ENCODE results near the gene CUBN. TPM values are rescaled to one million over a fixed set of nuclear protein-coding genes. Genes with fewer than 3 reads are reported as not detected.
"Not testable (repeated sequence)": the region's sequence is repeated elsewhere in the genome, so short reads cannot be mapped to it uniquely, and the experiment has no call there.

The CUBN gene
- total and polyA plus RNA-seq, 9 of the 15 experiments (the other 6 are each of a cell fraction or from before 2014, with no cell fraction given): 0.04 to 0.33 (median 0.09) TPM

DNA sequence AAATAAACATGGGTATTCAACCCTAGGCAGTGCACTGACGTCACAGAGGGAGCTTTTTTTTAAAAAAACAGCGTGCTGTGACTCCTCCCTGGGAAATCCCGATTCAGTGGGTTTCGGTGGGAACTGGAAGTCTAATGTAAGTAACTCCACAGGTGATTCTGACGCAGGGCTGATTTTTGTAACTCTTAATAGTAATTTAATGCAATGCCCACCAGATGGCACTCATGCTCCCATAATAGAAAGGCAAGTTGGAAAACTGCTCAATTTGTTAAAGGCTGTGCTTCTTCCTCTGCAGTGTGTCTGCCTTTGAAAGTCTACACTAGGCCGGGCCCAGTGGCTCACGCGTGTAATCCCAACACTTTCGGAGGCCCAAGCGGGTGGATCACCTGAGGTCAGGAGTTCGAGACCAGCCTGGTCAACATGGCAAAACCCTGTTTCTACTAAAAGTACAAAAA is 301.5 kb downstream of the CUBN start (continued):
- TF ChIP-seq ZNF165 (CRISPR knock-in tag; IDR thresholded peaks at IDR 0.05; ENCODE audit: borderline replicate concordance): no peak
- no peak for TF ChIP-seq ATF1 (CRISPR knock-in tag; IDR thresholded peaks at IDR 0.05)
- peak; percentile 33; the same call in 1 of the 2 replicates for TF ChIP-seq ATF1 (tag; IDR thresholded peaks at IDR 0.05)
- TF ChIP-seq ZNF584 (CRISPR knock-in tag; IDR thresholded peaks at IDR 0.05; ENCODE audit: low read depth): no peak
- TF ChIP-seq, protein P1, sequence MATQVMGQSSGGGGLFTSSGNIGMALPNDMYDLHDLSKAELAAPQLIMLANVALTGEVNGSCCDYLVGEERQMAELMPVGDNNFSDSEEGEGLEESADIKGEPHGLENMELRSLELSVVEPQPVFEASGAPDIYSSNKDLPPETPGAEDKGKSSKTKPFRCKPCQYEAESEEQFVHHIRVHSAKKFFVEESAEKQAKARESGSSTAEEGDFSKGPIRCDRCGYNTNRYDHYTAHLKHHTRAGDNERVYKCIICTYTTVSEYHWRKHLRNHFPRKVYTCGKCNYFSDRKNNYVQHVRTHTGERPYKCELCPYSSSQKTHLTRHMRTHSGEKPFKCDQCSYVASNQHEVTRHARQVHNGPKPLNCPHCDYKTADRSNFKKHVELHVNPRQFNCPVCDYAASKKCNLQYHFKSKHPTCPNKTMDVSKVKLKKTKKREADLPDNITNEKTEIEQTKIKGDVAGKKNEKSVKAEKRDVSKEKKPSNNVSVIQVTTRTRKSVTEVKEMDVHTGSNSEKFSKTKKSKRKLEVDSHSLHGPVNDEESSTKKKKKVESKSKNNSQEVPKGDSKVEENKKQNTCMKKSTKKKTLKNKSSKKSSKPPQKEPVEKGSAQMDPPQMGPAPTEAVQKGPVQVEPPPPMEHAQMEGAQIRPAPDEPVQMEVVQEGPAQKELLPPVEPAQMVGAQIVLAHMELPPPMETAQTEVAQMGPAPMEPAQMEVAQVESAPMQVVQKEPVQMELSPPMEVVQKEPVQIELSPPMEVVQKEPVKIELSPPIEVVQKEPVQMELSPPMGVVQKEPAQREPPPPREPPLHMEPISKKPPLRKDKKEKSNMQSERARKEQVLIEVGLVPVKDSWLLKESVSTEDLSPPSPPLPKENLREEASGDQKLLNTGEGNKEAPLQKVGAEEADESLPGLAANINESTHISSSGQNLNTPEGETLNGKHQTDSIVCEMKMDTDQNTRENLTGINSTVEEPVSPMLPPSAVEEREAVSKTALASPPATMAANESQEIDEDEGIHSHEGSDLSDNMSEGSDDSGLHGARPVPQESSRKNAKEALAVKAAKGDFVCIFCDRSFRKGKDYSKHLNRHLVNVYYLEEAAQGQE (IDR thresholded peaks at IDR 0.05; ENCODE audit: borderline replicate concordance): peak; percentile 56; the same call in 1 of the 2 replicates
- TF ChIP-seq, protein P1 (CRISPR knock-in tag; IDR thresholded peaks at IDR 0.05; ENCODE audit: low read depth): no peak
- TF ChIP-seq TBP (optimal IDR thresholded peaks at IDR 0.05; ENCODE audit: low read depth, low read length): peak; percentile 32
- TF ChIP-seq ZNF707 (CRISPR knock-in tag; conservative IDR thresholded peaks at IDR 0.05): no peak
- TF ChIP-seq, protein P2, sequence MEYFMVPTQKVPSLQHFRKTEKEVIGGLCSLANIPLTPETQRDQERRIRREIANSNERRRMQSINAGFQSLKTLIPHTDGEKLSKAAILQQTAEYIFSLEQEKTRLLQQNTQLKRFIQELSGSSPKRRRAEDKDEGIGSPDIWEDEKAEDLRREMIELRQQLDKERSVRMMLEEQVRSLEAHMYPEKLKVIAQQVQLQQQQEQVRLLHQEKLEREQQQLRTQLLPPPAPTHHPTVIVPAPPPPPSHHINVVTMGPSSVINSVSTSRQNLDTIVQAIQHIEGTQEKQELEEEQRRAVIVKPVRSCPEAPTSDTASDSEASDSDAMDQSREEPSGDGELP (CRISPR knock-in tag; IDR thresholded peaks at IDR 0.05; ENCODE audit: borderline replicate concordance): peak; percentile 20; the same call in 1 of the 2 replicates

DNA sequence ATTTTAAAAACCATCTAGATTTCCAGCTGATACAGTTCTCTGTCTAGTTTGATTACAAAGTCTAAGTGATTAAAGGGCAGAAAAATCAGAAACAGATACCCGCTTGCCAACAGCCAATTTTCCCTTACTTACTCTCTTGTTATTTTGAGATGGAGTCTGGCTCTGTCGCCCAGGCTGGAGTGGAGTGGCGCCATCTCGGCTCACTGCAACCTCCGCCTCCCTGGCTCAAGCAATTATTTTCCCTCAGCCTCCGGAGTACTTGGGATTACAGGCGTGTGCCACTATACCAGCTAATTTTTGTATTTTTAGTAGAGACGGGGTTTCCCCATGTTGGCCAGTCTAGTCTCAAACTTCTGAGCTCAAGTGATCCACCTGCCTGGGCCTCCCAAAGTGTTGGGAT is 302.1 kb downstream of the CUBN start:
- H3K4me3 ChIP-seq; ATAC-seq; H3K4me1 ChIP-seq (replicated peaks in 1 of 2; ENCODE audit: control insufficient read depth in 2 of 2, insufficient read depth in 2 of 2, low read length in 2 of 2); DNase-seq (ENCODE audit: extremely low read depth in 1 of 4, low spot score in 3 of 4); H3K9me1 ChIP-seq (ENCODE audit: control insufficient read depth, insufficient read depth, low read length); H4K20me1 ChIP-seq (replicated peaks; ENCODE audit: control insufficient read depth, insufficient read depth, low read length); H3K9me3 ChIP-seq (replicated peaks; ENCODE audit: control insufficient read depth, insufficient read depth, low read depth, low read length); H3K36me3 ChIP-seq (ENCODE audit: control insufficient read depth, insufficient read depth, low read length); H3K27ac ChIP-seq (ENCODE audit: extremely low read depth, low read depth, low read length); H3K27me3 ChIP-seq (ENCODE audit: control insufficient read depth in 2 of 2, insufficient read depth in 2 of 2, low read length in 2 of 2); H3K79me2 ChIP-seq (ENCODE audit: control insufficient read depth, insufficient read depth, low read length); H3K4me2 ChIP-seq (ENCODE audit: insufficient read depth, low read length); H2AFZ ChIP-seq (ENCODE audit: low read depth, low read length); FAIRE-seq; H3K9ac ChIP-seq (ENCODE audit: insufficient read depth in 1 of 2, low read depth in 2 of 2, low read length in 2 of 2); POLR2A ChIA-PET; BruUV-seq (replicated peaks): not testable (repeated sequence)
- intact Hi-C loops (cut with micrococcal nuclease) (loop anchor here (5.0 kb wide), 1 partner anchor 430 kb away; no protein-coding TSS in a partner anchor), in situ Hi-C loops (cut with MboI) (loop anchor here (25.0 kb wide), 4 partner anchors 660 to 1410 kb away; no protein-coding TSS in a partner anchor)
- CTCF ChIA-PET (ENCODE audit: low intra/inter-chr PET ratio): interaction anchor here (0.9 to 2.9 kb wide), 3 partner anchors 25 to 1044 kb away, joined by 3 to 16 read pairs (median 3); no protein-coding TSS in a partner anchor
- 43% methylated on average over 8 of the region's 8 CpGs for WGBS (ENCODE audit: insufficient coverage, low coverage, missing lambda C conversion rate)

Measured in K562 (cell line).